OCI-LY7 (cell line): ENCODE results near the gene DUSP28.

Experiments used
- CTCF ChIP-seq: fragments of 200-600 bp; sonication (generic); conservative IDR thresholded peaks from 2 replicates; pipeline ENCODE4 v1.5.1; 2014; ENCODE audit warnings: mild to moderate bottlenecking, antibody characterized with exemption, low read length, moderate library complexity, mixed read lengths
- EZH2phosphoT487 ChIP-seq: fragments of 200-600 bp; sonication (generic); IDR thresholded peaks from 2 replicates; pipeline ENCODE4 v1.6.1; 2018; ENCODE audit warnings: low read depth, borderline replicate concordance, mild to moderate bottlenecking, mixed run types, antibody characterized with exemption, low read length, moderate library complexity, mixed read lengths

DNA sequence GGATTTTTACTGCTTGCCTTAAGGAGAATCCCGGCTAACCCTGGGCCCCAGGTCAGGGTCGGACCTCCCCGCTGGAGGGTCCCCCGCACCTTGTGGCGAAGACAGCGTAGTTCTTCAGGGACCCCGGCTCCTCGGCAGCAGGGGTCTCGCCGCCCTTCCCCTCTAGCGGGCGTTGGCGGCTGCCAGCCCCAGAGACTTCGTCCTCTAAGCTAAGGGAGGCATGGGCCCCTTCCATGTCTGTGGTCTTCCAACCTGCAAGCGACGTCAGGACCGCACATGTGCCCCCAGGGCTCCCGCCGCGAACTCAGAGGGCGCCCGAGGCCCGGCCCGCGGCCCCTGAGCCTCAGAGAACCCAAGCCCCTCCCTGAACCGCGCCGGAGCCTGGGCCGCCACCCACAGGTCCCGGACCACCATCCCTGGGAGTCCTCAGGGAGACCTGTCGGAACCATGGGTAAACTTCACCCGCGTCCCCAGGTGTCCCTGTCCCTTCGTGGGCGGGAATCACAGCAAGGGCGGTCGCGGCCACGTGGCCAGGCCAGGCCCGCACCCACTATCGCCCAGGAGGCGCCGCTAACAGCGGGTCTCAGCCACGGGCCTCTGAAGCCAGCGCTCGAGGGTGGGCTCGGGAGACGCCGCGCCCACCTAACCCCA lies 2.9 kb upstream of the DUSP28 start:
- no peak; the same call in 1 of the 2 replicates for TF ChIP-seq CTCF
- TF ChIP-seq EZH2phosphoT487 = no peak
